Suprapubic skin (tissue), 4 donors: Measurements from ENCODE around the gene PDE9A.

Experiments used
- EP300 ChIP-seq: sonication (generic); formaldehyde crosslinking; IDR thresholded peaks from one replicate; pipeline ENCODE4 v1.6.1; 2017; ENCODE audit warnings: antibody characterized with exemption
- POLR2A ChIP-seq, 2 donors: fragments of 450-650 bp; IDR thresholded peaks; one replicate each; pipeline ENCODE4 v1.6.1; 2017; ENCODE audit warnings: antibody characterized with exemption in 2 of 2, mild to moderate bottlenecking in 2 of 2, moderate library complexity in 2 of 2
- POLR2AphosphoS5 ChIP-seq, 3 donors: sonication (generic); formaldehyde crosslinking; IDR thresholded peaks; one replicate each; pipeline ENCODE4 v1.6.1; 2017; ENCODE audit warnings: antibody characterized with exemption in 3 of 3
- TF ChIP-seq, protein P1 (sequence below), 2 donors: fragments of 200-600 bp in 1 of 2; fragments of 450-650 bp in 1 of 2; sonication (generic) in 1 of 2; IDR thresholded peaks; one replicate each; pipeline ENCODE4 v1.5.1; 2016 to 2019; ENCODE audit warnings: antibody characterized with exemption in 2 of 2, mild to moderate bottlenecking in 1 of 2, moderate library complexity in 1 of 2

DNA sequence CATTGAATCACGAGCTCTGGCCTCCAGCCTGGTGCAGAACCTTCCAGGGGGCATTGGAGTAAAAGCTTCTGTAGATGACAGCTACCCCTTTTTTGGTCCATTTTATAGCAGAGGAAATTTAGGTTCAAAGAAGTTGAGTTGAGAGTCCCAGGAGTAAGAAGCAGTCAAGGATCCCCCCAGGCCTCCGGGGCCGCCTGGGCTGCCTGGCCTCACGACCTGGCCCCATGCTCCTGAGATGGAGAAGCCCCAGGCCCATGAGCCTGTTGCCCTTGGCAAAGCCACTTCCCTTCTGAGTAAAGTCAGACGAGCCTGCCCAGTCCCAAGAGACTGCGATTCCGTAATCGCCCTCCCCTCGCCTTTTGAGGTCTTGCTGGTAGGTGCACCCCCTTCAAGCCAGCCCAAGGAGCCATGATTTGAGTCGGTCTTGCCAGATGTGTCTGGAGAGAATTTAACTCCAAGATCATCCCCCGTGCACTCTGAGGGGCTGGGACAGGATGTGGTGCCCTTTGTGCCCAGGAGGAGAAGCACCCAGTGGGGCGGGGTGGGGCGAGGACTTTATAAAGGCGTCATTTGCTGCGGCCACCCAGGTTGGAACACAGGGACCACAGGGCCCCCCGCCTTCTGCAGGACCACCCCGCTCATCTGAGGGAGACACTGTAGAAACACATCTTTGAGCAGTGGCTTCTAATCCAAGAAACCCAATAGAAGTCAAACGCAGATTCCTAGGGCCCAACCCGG is 30.1 kb downstream of the PDE9A start:
- TF ChIP-seq, protein P1, sequence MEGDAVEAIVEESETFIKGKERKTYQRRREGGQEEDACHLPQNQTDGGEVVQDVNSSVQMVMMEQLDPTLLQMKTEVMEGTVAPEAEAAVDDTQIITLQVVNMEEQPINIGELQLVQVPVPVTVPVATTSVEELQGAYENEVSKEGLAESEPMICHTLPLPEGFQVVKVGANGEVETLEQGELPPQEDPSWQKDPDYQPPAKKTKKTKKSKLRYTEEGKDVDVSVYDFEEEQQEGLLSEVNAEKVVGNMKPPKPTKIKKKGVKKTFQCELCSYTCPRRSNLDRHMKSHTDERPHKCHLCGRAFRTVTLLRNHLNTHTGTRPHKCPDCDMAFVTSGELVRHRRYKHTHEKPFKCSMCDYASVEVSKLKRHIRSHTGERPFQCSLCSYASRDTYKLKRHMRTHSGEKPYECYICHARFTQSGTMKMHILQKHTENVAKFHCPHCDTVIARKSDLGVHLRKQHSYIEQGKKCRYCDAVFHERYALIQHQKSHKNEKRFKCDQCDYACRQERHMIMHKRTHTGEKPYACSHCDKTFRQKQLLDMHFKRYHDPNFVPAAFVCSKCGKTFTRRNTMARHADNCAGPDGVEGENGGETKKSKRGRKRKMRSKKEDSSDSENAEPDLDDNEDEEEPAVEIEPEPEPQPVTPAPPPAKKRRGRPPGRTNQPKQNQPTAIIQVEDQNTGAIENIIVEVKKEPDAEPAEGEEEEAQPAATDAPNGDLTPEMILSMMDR (IDR thresholded peaks at IDR 0.05) = no peak
- TF ChIP-seq EP300 = no peak
- no peak for TF ChIP-seq POLR2AphosphoS5 (IDR thresholded peaks at IDR 0.05)
- TF ChIP-seq POLR2A (IDR thresholded peaks at IDR 0.05) = no peak
